ENCODE measurements around the gene ZNF439. TPM values are rescaled to one million over a fixed set of nuclear protein-coding genes. Genes with fewer than 3 reads are reported as not detected.

The ZNF439 gene
- total RNA-seq, 1 experiment from 2014 or later: 0.83 TPM

GRCh38 chr19:11813703-11814028, 34.9 kb upstream of the ZNF439 start:
- H3K9me3 ChIP-seq (ENCODE audit: insufficient read depth, low read depth): no peaks in the 10 kb centered on the region; the same call in 1 of the 2 replicates
- ChIA-PET CTCF (interaction anchor here (0.6 to 1.0 kb wide), 3 partner anchors 16 to 482 kb away, joined by 5 to 7 read pairs (median 5); partner anchors contain the start of gene ZNF491), POLR2A (ENCODE audit: unreplicated experiment) (interaction anchor here (0.6 kb wide), 1 partner anchor 1211 kb away, joined by 3 read pairs; no protein-coding TSS in a partner anchor)
- 0 out of 2 replicates have a peak, but pooled peaks cover 6% of the 10 kb centered on the region for H3F3A ChIP-seq (ENCODE audit: insufficient read depth, low read depth)
- H3K79me2 ChIP-seq (ENCODE audit: low read depth): peaks cover 8% of the 10 kb centered on the region; the same call in 1 of the 2 replicates
- peak overlapping the region; percentile 78 for H3K4me3 ChIP-seq
- TF ChIP-seq CTCF (conservative IDR thresholded peaks at IDR 0.05): no peak
- TF ChIP-seq EZH2 (IDR thresholded peaks at IDR 0.05; ENCODE audit: low read depth): no peak
- DNase-seq: no peak
- BruUV-seq (replicated peaks): no TSS peak
- peaks cover 5% of the 10 kb centered on the region; the same call in 1 of the 2 replicates for H3K36me3 ChIP-seq (ENCODE audit: low read depth)
- intact Hi-C loops (cut with micrococcal nuclease; ENCODE audit: unreplicated experiment): loop anchor here (1.0 kb wide), 1 partner anchor 328 kb away; no protein-coding TSS in a partner anchor
- no peaks in the 10 kb centered on the region for H3K27me3 ChIP-seq (ENCODE audit: insufficient read depth, low read depth)
- peak overlapping the region; percentile 95 for H2AFZ ChIP-seq
- no peaks in the 10 kb centered on the region for H4K20me1 ChIP-seq (ENCODE audit: insufficient read depth)
- H3K27ac ChIP-seq: no peak overlapping the region
- peaks cover 5% of the 10 kb centered on the region; the same call in 1 of the 2 replicates for H3K4me1 ChIP-seq (replicated peaks; ENCODE audit: insufficient read depth)
- H3K4me2 ChIP-seq: peak overlapping the region; percentile 94
- no peaks in the 10 kb centered on the region for H3K9me2 ChIP-seq (ENCODE audit: insufficient read depth)

GRCh38 chr19:11814029-11814699, 34.4 kb upstream of the ZNF439 start, which contains the start of gene ZNF440:
TSS of gene ZNF440 (plus strand) at chr19:11814273. CDS start at chr19:11814448, 175 bp downstream.
- CTCF ChIA-PET: interaction anchor here (1.0 kb wide), 2 partner anchors 16 to 17 kb away, joined by 5 read pairs; partner anchors contain the start of gene ZNF491
- BruUV-seq (replicated peaks): TSS peak; percentile 64

More at GRCh38 chr19:11814029-11814699, 34.4 kb upstream of the ZNF439 start, which contains the start of gene ZNF440:
- peaks cover 5% of the 10 kb centered on the region; the same call in 1 of the 2 replicates for H3K4me1 ChIP-seq (replicated peaks; ENCODE audit: insufficient read depth)
- POLR2A ChIA-PET (ENCODE audit: unreplicated experiment): no interaction called here
- no peaks in the 10 kb centered on the region for H4K20me1 ChIP-seq (ENCODE audit: insufficient read depth)
- peak within 1 kb of the TSS; percentile 94 for H3K4me2 ChIP-seq
- H3K27me3 ChIP-seq (ENCODE audit: insufficient read depth, low read depth): no peaks in the 10 kb centered on the region
- TF ChIP-seq EZH2 (IDR thresholded peaks at IDR 0.05; ENCODE audit: low read depth) (no peak), CTCF (conservative IDR thresholded peaks at IDR 0.05) (no peak)
- intact Hi-C loops (cut with micrococcal nuclease; ENCODE audit: unreplicated experiment): loop anchor here (1.0 kb wide), 1 partner anchor 327 kb away; no protein-coding TSS in a partner anchor
- H3K9me3 ChIP-seq (ENCODE audit: insufficient read depth, low read depth): no peaks in the 10 kb centered on the region; the same call in 1 of the 2 replicates
- 0 out of 2 replicates have a peak, but pooled peaks cover 6% of the 10 kb centered on the region for H3F3A ChIP-seq (ENCODE audit: insufficient read depth, low read depth)
- H3K4me3 ChIP-seq: peak within 1 kb of the TSS; percentile 78
- peaks cover 10% of the 10 kb centered on the region; the same call in 1 of the 2 replicates for H3K36me3 ChIP-seq (ENCODE audit: low read depth)
- DNase-seq: peak; percentile 94 to 96
- H2AFZ ChIP-seq: peak within 1 kb of the TSS; percentile 95
- H3K27ac ChIP-seq: peak within 1 kb of the TSS; percentile 40
- H3K9me2 ChIP-seq (ENCODE audit: insufficient read depth): no peaks in the 10 kb centered on the region
- peaks cover 8% of the 10 kb centered on the region; the same call in 1 of the 2 replicates for H3K79me2 ChIP-seq (ENCODE audit: low read depth)

Measured in PC-9 (cell line).